GM10266 (cell line): ENCODE measurements around the gene SPPL3.

Source experiments
- DNase-seq: peaks from one replicate; pipeline ENCODE4 v3.0.0; 2012; ENCODE audit errors: extremely low spot score
- CTCF ChIP-seq: IDR thresholded peaks from 2 replicates; pipeline ENCODE4 v1.5.1; 2012; ENCODE audit warnings: mild to moderate bottlenecking, low read depth; ENCODE audit not compliant: control insufficient read depth, insufficient read depth; ENCODE audit errors: missing control alignments

The SPPL3 gene

GRCh38 chr12:120784804-120785203 is 119.4 kb downstream of the SPPL3 start:
- no peak for DNase-seq
- no peak for TF ChIP-seq CTCF

GRCh38 chr12:120783197-120783596 is 121.0 kb downstream of the SPPL3 start:
- DNase-seq, result no peak
- no peak for TF ChIP-seq CTCF

GRCh38 chr12:120775862-120776552 is 128.2 kb downstream of the SPPL3 start:
- DNase-seq, result no peak
- no peak for TF ChIP-seq CTCF

- no peak for TF ChIP-seq CTCF
- no peak for DNase-seq
Measured at GRCh38 chr12:120774169-120774916, 129.8 kb downstream of the SPPL3 start.

- DNase-seq, result no peak
- no peak for TF ChIP-seq CTCF
Measured at GRCh38 chr12:120771097-120771496, 133.1 kb downstream of the SPPL3 start.

- TF ChIP-seq CTCF, result no peak
- no peak for DNase-seq
Measured at GRCh38 chr12:120767071-120768024, 136.8 kb downstream of the SPPL3 start.

- TF ChIP-seq CTCF, result no peak
- no peak for DNase-seq
Measured at GRCh38 chr12:120766566-120766965, 137.6 kb downstream of the SPPL3 start.
